ENCODE results near the gene BDH1.
"Not testable (repeated sequence)": the region's sequence is repeated elsewhere in the genome, so short reads cannot be mapped to it uniquely, and the experiment has no call there.

Gene BDH1

GRCh38 chr3:197555281-197556261, at the start of gene BDH1:
BDH1 (minus strand) TSS chr3:197555968; CDS start chr3:197546443, 9,525 bp downstream.
- no peak for DNase-seq

GRCh38 chr3:197603317-197603933, 47.7 kb upstream of the BDH1 start:
- DNase-seq = no peak

GRCh38 chr3:197602351-197602750, 46.6 kb upstream of the BDH1 start:
- not testable (repeated sequence) for DNase-seq

- not testable (repeated sequence) for DNase-seq
Measured at GRCh38 chr3:197601566-197601840, 45.7 kb upstream of the BDH1 start.

- DNase-seq = no peak
Measured at GRCh38 chr3:197600796-197601565, 45.2 kb upstream of the BDH1 start.

GRCh38 chr3:197599089-197599765, 43.5 kb upstream of the BDH1 start:
- no peak for DNase-seq

GRCh38 chr3:197598404-197598980, 42.7 kb upstream of the BDH1 start:
- no peak for DNase-seq

- DNase-seq = no peak
Measured at GRCh38 chr3:197597335-197597734, 41.6 kb upstream of the BDH1 start.

- no peak for DNase-seq
Measured at GRCh38 chr3:197595470-197596185, 39.9 kb upstream of the BDH1 start.

GRCh38 chr3:197593046-197593380, 37.2 kb upstream of the BDH1 start:
- no peak for DNase-seq

GRCh38 chr3:197592361-197593045, 36.7 kb upstream of the BDH1 start:
- no peak for DNase-seq

- no peak for DNase-seq
Measured at GRCh38 chr3:197591816-197592215, 36.0 kb upstream of the BDH1 start.

- no peak for DNase-seq
Measured at GRCh38 chr3:197590313-197590962, 34.7 kb upstream of the BDH1 start.

- no peak for DNase-seq
Measured at GRCh38 chr3:197589545-197589944, 33.8 kb upstream of the BDH1 start.

- DNase-seq = not testable (repeated sequence)
Measured at GRCh38 chr3:197586768-197587167, 31.0 kb upstream of the BDH1 start.

- no peak for DNase-seq
Measured at GRCh38 chr3:197586181-197586580, 30.4 kb upstream of the BDH1 start.

- no peak for DNase-seq
Measured at GRCh38 chr3:197584733-197585132, 29.0 kb upstream of the BDH1 start.

- DNase-seq = no peak
Measured at GRCh38 chr3:197583371-197583770, 27.6 kb upstream of the BDH1 start.

- no peak for DNase-seq
Measured at GRCh38 chr3:197580253-197580691, 24.5 kb upstream of the BDH1 start.

- DNase-seq = no peak
Measured at GRCh38 chr3:197578376-197578775, 22.6 kb upstream of the BDH1 start.

Data from GOT3 (cell line).